HG02973 (cell line): ENCODE results near the gene FAM240B.

Experiments used
- ATAC-seq: cut with Tn5 transposase; IDR thresholded peaks from one replicate; pipeline ENCODE4 v1.9.1; 2021; ENCODE audit warnings: moderate library complexity; ENCODE audit not compliant: unreplicated experiment

Gene FAM240B

DNA sequence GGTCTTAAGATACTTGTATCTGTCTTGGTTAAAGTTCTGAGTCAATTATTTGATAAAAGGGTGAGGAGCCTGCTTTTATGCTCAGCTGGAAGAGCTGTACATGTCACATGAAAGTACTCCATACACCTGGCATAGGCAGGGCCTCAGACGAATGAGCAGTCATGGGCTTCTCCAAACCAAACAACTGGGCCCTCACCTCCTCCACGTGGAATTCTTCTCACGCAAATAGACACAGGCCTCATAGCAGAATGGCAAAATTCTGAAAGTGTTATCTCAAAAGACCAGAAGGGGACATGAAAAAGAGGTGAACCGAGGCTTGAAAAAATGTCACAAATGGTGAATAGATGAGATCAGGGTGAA lies 48.6 kb downstream of the FAM240B start:
- ATAC-seq = no peak

DNA sequence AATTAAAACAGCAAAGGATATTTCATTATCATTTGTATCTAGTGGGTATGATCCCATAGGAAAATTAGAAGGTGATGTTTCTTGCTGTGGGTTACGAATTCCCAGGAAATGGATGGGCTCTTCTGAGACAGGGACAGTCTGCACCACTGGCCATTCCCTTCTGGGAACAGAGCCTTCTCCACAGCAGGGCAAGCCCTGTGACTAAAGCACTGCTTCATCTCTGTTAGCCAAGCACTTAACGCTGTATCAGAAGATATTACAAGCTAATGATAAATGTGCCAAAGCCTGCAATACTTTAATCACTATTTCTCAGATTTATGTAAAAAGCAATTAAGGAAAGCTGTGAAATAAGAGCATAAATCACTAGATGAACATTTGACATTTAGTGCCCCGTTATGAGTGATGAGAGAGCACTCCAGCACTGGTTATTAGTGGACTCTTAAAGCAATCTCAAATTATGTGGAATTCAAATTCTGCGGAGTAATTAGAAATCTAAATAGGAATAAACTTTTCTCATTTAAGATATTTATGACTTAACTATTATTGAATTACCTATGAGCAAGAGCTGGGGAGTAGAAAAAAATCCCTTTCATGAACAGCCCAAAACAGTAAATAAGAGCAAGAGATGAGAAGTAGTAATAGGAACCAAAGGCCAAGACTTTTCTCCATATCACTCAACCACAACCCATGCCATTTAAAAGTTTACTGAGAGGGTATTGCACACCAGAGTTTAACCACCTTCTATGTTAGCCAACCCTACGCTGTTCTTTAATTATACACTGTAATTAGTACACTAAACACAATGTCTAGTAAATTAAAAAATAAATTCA lies 49.2 kb downstream of the FAM240B start:
- ATAC-seq = no peak

DNA sequence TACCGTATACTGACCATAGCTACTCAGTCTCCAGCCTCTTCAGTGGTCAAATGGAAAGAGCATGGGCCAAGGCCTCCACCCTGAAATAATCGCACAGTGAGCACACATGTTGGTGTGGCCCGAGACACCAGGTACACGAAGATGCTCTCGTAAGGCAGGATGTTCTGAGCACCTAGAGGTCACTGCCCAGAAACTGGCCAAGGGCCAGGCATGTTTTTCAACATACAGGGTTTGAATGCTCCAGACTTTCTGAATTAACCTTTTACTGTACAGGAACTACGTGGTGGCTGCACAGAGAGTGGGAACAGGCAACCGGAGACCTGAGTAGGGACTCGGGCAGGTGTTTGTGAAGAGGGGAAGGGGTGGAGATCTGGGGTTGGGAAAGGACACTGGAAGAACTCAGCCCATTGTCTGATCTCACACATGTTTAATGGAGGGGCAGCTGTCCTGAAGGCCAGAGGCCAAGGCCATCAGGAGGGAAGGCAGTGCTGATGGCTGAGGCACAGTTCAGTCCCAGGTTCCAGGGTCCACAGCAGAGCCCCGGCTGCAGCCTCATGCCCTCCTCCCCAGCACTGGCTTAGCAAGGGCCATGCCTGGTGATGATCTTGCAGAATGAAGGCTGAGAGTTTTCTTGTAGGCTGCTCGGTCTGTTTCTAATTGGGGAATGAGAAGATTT lies 51.0 kb downstream of the FAM240B start:
- no peak for ATAC-seq

DNA sequence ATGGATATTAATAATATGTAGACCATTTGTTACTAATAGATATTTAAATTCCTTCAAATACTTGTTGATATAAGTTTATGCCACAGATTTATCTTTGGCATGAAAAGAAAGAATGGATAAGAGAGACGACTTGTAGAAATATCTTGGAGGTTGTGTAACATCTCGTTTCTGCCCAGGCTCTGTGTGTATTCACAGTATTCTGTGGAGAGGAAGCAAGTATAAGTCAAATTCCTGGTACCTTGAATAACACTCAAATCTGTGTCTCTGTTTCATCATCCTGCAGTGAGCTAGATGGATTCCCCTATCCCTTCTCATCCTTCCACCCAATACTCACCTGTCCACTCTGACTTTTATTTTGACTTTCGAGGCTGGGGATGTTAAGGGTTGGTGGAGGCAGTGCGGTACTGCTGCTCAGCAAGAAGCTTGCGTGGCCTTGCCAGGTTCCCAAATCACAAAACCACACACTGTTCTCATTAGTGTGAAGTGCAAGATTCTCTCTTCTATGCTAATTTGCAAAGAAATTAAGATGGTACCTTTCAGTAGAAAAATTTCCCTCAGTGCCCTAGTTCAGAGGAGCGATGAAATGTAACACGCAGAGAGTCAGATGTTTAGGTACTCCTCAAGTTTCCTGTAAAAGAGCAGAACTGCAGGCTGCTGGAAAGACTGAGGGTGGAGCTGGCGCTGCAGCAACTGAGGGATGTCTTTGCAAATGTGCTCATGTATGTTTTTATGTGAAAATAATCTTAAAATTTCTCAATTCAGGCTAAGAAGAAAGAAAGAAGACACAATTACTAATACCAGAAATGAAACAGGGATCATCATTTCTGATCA lies 57.0 kb downstream of the FAM240B start:
- ATAC-seq = no peak

DNA sequence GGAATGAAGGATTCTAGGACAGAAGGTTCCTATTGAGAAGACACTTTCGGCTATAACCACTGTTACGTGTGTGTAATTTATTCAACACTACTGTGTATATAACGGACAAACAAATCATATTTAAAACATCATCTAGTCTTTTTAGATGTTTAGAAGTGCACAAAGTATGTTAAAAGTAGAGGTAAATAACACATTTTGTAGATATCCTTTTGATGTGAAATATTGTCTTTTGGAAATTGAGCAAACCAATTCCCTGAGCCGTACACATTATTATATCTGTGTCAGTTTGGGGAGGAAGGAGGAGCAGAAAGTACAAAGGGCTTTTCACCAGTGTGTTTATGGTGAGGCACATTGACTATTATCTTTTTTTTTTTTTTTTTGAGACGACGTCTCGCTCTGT lies 60.4 kb downstream of the FAM240B start:
- ATAC-seq = no peak

DNA sequence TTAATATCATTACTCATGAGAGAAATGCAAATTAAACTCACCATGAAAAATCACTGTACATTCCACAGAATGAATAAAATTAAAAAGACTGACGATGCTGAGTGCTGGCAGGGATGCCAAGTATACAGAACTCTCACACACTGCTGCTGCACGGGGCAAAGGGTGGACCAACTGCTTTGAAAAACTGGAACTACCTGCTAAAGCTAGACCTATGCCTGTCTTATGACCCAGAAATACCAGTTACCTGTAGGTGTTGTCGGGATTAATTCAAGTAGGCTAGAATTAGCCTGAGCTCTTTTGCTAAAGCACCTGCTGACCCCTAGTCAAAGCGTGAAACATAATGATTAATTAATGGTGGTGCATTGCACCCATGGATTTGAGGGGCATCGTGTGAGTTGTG lies 63.0 kb downstream of the FAM240B start:
- ATAC-seq = no peak

DNA sequence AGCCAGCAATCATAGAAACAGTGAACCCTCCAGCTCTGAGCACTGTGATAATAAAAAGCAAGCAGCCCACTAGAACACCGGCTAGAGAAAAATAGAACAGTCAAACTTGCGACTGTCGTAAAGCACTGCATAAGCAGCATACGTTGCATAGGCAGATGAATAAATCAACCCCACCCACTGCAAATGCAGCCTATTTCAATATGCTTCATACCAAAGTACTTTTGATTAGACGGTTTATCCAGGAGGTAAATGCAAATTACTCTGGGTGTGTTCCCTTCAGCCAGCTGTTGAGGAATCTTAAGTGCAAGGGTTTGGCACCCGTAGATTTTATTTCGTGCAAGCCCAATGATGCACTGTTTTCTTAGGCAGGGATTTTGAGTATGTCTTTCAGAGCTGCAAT lies 67.4 kb downstream of the FAM240B start:
- ATAC-seq = no peak

DNA sequence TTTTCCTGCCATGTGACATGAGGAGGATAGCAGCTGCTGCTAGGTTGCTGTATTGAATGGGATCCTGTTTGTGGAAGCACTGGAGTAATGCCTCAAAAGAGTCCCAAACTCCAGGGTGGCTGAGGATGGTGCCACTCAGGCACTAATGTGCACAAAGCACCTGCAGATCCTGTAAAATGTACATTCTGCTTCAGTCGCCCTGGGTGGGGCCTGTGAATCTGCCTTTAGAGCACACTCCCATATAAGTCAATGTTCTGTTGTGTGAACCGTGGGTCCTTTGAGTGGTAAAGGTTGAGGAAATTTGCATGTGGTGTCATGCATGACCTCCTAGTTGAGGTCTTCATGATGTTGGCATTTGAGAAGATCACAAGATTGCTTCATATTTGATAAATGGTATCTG lies 67.9 kb downstream of the FAM240B start:
- ATAC-seq = no peak

DNA sequence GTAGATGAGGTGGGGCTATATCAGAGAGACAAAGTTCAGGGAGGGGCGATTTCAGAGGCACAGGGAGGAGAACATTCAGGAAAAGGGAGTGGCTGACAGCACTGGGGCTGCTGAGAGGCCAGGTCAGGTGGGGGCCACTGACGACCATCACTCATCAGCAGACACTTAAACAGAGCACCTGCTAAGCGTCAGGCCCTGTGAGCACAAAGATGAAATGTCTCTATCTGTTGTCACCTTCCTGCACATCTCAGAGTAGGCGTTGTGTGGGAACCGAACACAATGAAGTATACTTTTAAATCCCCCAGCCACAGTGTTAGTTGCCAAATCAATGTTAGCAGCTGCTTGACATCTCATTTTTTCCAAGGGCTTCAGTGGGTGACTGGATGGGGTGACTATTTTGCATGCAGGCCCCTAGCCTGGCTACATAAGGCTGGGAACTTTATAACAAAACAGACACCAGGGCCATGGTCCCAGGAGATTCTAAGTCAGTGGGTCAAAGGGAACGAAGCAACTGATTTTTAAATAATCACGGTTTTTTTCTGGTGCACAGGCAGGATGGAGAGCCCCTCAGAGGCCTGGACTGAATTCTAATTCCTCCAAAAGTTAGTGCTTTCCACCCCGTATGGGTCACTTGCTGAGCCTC lies 68.4 kb downstream of the FAM240B start:
- ATAC-seq = no peak

DNA sequence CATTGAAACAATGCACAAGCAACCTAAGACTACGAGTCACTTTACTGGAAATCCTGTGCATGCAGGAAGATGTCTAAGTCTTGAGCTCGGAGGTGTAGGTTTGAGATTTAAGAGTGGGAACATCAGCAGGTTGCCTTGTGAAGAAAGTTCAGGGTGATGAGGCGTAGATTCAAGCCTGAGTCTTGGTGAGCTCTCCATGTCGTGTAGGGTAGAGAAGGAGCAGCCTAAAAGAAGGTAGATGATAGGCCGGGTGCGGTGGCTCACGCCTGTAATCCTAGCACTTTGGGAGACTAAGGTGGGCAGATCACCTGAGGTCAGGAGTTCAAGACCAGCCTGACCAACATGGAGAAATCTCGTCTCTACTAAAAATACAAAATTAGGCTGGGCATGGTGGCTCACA lies 69.4 kb downstream of the FAM240B start:
- no peak for ATAC-seq

DNA sequence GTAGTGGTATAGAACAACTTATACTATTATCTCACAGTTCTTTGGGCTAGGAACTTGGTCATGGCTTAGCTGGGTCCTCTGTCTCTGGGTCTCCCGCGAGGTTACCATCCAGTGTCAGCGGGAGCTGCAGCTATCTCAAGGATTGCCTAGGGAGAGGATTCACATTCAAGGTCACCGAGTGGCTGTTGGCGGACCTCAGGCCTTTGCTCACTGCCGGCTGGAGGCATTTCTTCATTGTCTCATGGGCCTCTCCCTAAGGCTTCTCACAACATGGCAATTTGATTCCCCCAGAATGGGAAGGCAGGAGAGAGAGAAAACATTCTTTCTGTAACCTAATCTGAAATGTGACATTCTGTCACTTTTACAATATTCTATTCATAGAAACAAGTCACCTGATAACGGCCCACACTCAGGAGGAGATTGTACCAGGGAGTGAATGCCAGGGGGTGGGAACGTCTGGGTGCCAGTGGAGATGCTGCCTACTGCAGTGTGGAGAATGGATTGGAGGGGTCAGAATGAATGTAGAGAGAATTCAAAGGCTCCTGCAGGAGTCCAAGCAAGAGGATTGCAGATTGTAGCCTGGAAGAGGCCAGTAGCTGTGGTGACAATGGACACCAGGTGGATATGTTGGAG lies 70.1 kb downstream of the FAM240B start:
- no peak for ATAC-seq

DNA sequence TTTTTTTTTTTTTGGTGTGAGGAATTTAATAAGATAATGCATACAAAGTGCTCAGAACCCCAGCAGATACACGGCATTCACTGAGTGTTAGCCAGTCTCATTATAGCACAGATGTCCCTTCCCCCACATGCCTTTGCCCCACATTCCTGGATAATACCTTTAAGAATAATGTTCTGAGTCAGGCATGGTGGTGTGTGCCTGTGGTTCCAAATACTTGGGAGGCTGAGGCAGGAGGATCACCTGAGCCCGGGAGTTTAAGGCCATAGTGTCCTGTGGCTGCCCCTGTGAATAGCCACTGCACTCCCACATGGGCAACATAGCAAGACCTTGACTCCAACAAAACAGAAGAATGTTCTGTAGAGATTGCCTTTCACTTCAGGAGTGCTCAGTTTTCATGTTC lies 75.3 kb downstream of the FAM240B start:
- ATAC-seq = no peak
